Peyer's patch (tissue), 4 donors: ENCODE data around the gene CDH11. TPM values are rescaled to one million over a fixed set of nuclear protein-coding genes. Genes with fewer than 3 reads are reported as not detected.

Source experiments
- DNase-seq, 3 donors: peaks; one replicate each; pipeline ENCODE4 v3.0.0-alpha.2; 2017 to 2019
- H3K27ac ChIP-seq, 4 donors: fragments of 200-600 bp; sonication (generic); one replicate each; pipeline ENCODE4 v1.5.1; 2016 to 2019
- H3K27me3 ChIP-seq, 2 donors: fragments of 200-600 bp; sonication (generic); one replicate each; pipeline ENCODE4 v1.5.1; 2019
- H3K36me3 ChIP-seq, 3 donors: fragments of 200-600 bp; sonication (generic); one replicate each; pipeline ENCODE4 v1.5.1; 2016 to 2019
- H3K4me1 ChIP-seq, 4 donors: fragments of 200-600 bp; sonication (generic); one replicate each; pipeline ENCODE4 v1.5.1; 2016 to 2019
- H3K4me3 ChIP-seq, 4 donors: fragments of 200-600 bp; sonication (generic); 1 replicate in 3 of 4; 2 replicates in 1 of 4; pipeline ENCODE4 v1.5.1; 2016 to 2019; ENCODE audit warnings: mild to moderate bottlenecking in 1 of 4
- H3K9me3 ChIP-seq, 4 donors: fragments of 200-600 bp; sonication (generic); one replicate each; pipeline ENCODE4 v1.5.1; 2016 to 2019; ENCODE audit warnings: mild to moderate bottlenecking in 1 of 4
- CTCF ChIP-seq, 6 experiments: fragments of 450-650 bp in 4 of 6; fragments of 200-600 bp in 2 of 6; sonication (generic) in 1 of 6; IDR thresholded peaks; one replicate each; pipeline ENCODE4 v1.5.1; 2017 to 2019; ENCODE audit warnings: antibody characterized with exemption in 6 of 6, mild to moderate bottlenecking in 3 of 6, moderate library complexity in 1 of 6
- POLR2A ChIP-seq, 2 donors: fragments of 450-650 bp; IDR thresholded peaks; one replicate each; pipeline ENCODE4 v1.5.1; 2017; ENCODE audit warnings: antibody characterized with exemption in 2 of 2, mild to moderate bottlenecking in 2 of 2, moderate library complexity in 2 of 2
- total RNA-seq, 4 donors: library from RNA; depleted of rRNA; stranded (reverse); fragments of >200 nt; gene quantifications; one replicate each; pipeline ENCODE4 v1.1.0, GENCODE V29; 2016

Gene CDH11
- total RNA-seq, 4 donors from 2014 or later, result 2.1 to 16.5 (median 4.9) TPM

GRCh38 chr16:65124212-65124548 is 2.3 kb upstream of the CDH11 start:
- Histone ChIP-seq H3K9me3 (no peaks in the 10 kb centered on the region), H3K27ac (peak overlapping the region in 3 of 4 donors; percentile 6 to 89 (median 78)), H3K4me3 (peak overlapping the region in 1 of 4 donors; percentile 53), H3K36me3 (no peaks in the 10 kb centered on the region), H3K4me1 (peaks cover 0 to 12% (median 0%) of the 10 kb centered on the region in 4 donors), H3K27me3 (peaks cover 0 to 6% of the 10 kb centered on the region in 2 donors)
- TF ChIP-seq CTCF (IDR thresholded peaks at IDR 0.05) (no peak), POLR2A (IDR thresholded peaks at IDR 0.05) (no peak)
- DNase-seq, result no peak

- Histone ChIP-seq H3K36me3 (no peaks in the 10 kb centered on the region), H3K27me3 (peaks cover 0 to 6% of the 10 kb centered on the region in 2 donors), H3K27ac (peak overlapping the region; percentile 69 to 89 (median 78)), H3K9me3 (no peaks in the 10 kb centered on the region), H3K4me3 (peak overlapping the region; percentile 22 to 53 (median 38)), H3K4me1 (peaks cover 0 to 12% (median 0%) of the 10 kb centered on the region in 4 donors)
- DNase-seq, result no peak
- no peak for TF ChIP-seq CTCF (IDR thresholded peaks at IDR 0.05)
- no peak for TF ChIP-seq POLR2A (IDR thresholded peaks at IDR 0.05)
Measured at GRCh38 chr16:65123396-65124211, 1.7 kb upstream of the CDH11 start.

GRCh38 chr16:65122724-65123395 is 997 bp upstream of the CDH11 start:
- Histone ChIP-seq H3K4me1 (peaks cover 0 to 12% (median 0%) of the 10 kb centered on the region in 4 donors), H3K36me3 (no peaks in the 10 kb centered on the region), H3K27me3 (peaks cover 0 to 6% of the 10 kb centered on the region in 2 donors), H3K9me3 (no peaks in the 10 kb centered on the region), H3K4me3 (peak overlapping the region; percentile 22 to 53 (median 38)), H3K27ac (peak overlapping the region; percentile 69 to 89 (median 78))
- no peak for TF ChIP-seq CTCF (IDR thresholded peaks at IDR 0.05)
- TF ChIP-seq POLR2A (IDR thresholded peaks at IDR 0.05), result no peak
- peak in 2 of 3 donors; percentile 50 to 59 for DNase-seq

- peaks cover 0 to 10% (median 0%) of the 10 kb centered on the region in 4 donors for H3K4me1 ChIP-seq
- H3K4me3 ChIP-seq, result peak overlapping the region; percentile 33 to 53 (median 40)
- H3K9me3 ChIP-seq, result no peaks in the 10 kb centered on the region
- H3K27ac ChIP-seq, result peak overlapping the region; percentile 42 to 89 (median 74)
- TF ChIP-seq POLR2A (IDR thresholded peaks at IDR 0.05) (no peak), CTCF (IDR thresholded peaks at IDR 0.05) (no peak)
- DNase-seq, result no peak
- H3K27me3 ChIP-seq, result peaks cover 0 to 6% of the 10 kb centered on the region in 2 donors
- H3K36me3 ChIP-seq, result no peaks in the 10 kb centered on the region
Measured at GRCh38 chr16:65120831-65121721, 787 bp downstream of the CDH11 start.

GRCh38 chr16:65120461-65120830 is 1.4 kb downstream of the CDH11 start:
- Histone ChIP-seq H3K4me1 (peaks cover 0 to 4% (median 0%) of the 10 kb centered on the region in 4 donors), H3K9me3 (no peaks in the 10 kb centered on the region), H3K27me3 (peaks cover 0 to 6% of the 10 kb centered on the region in 2 donors), H3K36me3 (no peaks in the 10 kb centered on the region), H3K27ac (peak overlapping the region in 3 of 4 donors; percentile 69 to 89 (median 78)), H3K4me3 (peak overlapping the region; percentile 33 to 53 (median 40))
- no peak for DNase-seq
- TF ChIP-seq CTCF (IDR thresholded peaks at IDR 0.05), result no peak
- TF ChIP-seq POLR2A (IDR thresholded peaks at IDR 0.05), result no peak
